Epithelial cell of proximal tubule (primary cell): ENCODE results near the gene TCF7. TPM values are rescaled to one million over a fixed set of nuclear protein-coding genes. Genes with fewer than 3 reads are reported as not detected.

Experiments
- DNase-seq: peaks from one replicate; pipeline ENCODE4 v3.0.0-alpha.2; 2011; ENCODE audit warnings: low read depth
- H3K4me3 ChIP-seq: 2 replicates; pipeline ENCODE4 v1.5.1; 2011; ENCODE audit warnings: low read depth, mild to moderate bottlenecking, low read length
- CTCF ChIP-seq: conservative IDR thresholded peaks from 2 replicates; pipeline ENCODE4 v1.5.1; 2012; ENCODE audit warnings: low read depth, mild to moderate bottlenecking, low read length
- total RNA-seq: library from RNA; depleted of rRNA; stranded (reverse); fragments of >200 nt; gene quantifications from 2 replicates; pipeline ENCODE4 v1.2.3, GENCODE V29; 2015

The TCF7 gene
- total RNA-seq, 1 donor from 2014 or later, result 3.6 TPM

DNA sequence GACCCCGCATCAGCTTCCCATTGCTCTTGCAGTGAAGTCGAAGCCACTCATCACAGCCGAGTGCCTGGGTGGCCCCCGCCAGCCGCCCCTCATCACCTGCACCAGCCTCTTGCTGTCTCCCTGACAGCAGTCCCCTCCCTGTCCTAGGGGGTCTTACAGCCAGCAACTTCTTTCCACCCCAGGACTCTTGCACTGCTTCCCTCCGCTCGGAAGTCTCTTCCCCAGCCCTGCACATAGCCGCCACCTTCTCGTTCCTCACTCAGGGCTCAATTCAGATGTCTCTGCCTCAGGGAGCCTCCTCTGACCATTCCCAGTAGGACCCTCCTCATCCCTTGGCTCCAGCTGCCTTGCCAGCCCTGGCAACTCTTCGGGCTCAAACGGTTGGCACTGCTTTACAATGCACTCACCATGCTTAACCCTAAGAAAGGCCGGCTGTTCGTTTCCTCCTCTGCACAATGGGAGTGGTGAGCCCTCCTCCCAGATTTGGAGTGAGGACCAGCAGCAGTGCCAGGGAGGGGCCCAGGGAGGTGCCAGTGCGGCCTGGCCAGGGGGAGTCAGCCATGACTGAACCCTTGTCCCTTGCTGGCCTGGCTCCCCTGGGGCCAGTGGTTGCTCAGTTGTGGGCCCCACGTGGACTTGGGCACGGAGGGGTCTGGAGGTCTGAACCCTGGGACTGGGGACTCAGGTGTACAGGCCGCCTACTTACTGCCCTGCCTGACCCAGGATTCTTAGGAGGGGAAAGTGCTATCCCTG, 6.1 kb downstream of the TCF7 start:
- H3K4me3 ChIP-seq, result no peak overlapping the region
- DNase-seq, result no peak
- no peak for TF ChIP-seq CTCF

DNA sequence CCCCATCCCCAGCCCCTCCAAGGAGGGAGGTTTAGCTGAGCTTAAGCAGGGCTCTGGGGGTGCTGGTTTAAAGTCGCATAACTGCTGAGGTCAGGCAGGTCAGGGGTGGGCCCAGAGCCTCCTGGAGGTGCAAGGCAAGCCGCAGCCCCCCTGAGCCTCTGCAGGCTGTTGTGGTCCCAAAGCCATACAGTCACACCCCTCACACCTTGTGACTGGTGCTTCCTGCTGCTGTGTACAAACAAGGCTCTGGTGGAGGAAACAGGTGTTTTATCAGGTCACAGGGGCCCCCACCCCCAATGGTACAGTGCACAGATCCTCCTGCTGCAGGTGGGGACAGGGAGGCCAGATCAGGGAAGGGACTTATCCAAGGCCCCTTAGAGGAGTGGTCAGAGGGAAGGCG, 8.0 kb downstream of the TCF7 start:
- TF ChIP-seq CTCF, result no peak
- DNase-seq, result no peak
- no peak overlapping the region for H3K4me3 ChIP-seq

GRCh38 chr5:134123360-134123759, 8.9 kb downstream of the TCF7 start:
- DNase-seq, result no peak
- no peak for TF ChIP-seq CTCF
- H3K4me3 ChIP-seq, result no peak overlapping the region

GRCh38 chr5:134124289-134125038, 10.0 kb downstream of the TCF7 start:
- no peak overlapping the region for H3K4me3 ChIP-seq
- DNase-seq, result no peak
- TF ChIP-seq CTCF, result no peak

DNA sequence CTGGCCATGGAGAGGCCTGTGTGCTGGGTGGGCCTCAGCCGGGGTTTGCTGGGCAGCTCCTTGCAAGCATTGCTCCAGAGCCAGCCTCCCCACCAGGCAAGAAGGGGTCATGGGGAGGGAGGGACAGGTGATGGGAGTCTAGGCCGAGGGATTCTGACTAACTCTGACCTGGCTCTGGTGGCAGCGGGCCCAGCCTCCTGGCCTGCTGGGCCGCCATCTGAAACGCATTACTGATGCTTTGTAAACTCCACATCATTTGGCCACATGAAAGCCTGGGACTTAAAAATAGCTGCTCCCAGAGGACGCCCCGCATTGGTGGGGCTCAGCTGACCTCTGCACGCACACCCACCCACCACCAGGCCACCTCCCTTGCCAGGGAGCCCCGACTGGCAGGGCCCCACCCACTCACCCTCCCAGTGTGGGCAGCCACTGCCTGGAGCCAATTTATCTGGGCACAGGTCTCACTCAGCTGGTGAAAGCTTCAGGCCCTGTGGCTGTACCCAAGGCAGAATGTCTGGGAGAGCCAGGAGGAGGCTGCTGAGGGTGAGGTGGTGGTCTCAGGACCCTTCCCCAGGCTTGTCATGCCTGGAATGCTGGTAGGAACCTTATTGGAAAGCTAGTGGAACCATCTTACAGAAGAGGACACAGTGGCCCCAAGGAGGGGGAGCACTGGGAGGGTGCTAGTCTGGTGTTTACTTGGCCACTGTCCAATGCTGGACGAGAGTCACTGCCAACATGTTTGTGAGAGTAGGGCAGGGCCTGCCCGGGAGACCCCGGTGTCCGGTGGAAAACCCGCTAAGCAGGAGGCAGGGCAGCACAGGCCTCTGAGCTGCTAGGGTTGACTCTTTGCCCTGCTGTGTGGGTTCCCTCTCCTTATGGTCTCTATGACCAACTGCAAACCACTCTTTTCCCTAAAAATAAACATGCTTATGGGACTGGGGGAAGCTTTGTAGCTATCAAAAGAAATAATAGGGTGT, 10.8 kb downstream of the TCF7 start:
- DNase-seq, result no peak
- TF ChIP-seq CTCF, result no peak
- no peak overlapping the region for H3K4me3 ChIP-seq

DNA sequence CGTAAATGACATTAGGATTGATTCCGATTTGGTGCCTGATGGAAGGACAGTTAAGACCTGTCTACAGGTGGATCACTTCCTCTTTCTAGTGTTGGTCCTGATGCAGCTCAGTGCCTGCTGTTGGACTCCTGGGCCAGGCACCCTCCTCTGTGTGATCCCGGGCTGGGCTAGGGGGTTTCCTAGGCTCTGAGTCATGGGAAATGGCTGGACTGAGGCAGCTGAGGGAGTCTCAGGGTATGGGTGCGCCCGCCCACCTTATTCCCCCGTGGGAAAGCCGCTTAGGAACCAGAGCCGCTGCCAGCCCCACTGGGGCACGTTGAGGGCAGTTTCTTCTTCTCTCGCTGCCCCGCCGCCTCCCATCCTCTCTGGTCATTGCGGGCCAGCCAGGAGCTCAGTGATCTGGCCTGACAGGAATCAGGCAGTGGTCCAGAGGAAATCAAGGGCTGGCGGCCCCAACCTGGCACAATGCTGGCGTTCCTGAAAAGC, 12.9 kb downstream of the TCF7 start:
- TF ChIP-seq CTCF, result no peak
- no peak for DNase-seq
- H3K4me3 ChIP-seq, result no peak overlapping the region
